HEK293 (cell line): ENCODE measurements around the gene PAQR7.

Source experiments
- BCL6B ChIP-seq: fragments of 450-650 bp; formaldehyde crosslinking; IDR thresholded peaks from 2 replicates; pipeline ENCODE4 v1.5.1; 2017; ENCODE audit warnings: missing biosample characterization, missing genetic modification characterization
- GLIS2 ChIP-seq: fragments of 450-650 bp; formaldehyde crosslinking; IDR thresholded peaks from 2 replicates; pipeline ENCODE4 v1.5.1; 2016; ENCODE audit warnings: missing biosample characterization, missing genetic modification characterization
- KLF16 ChIP-seq: fragments of 450-650 bp; formaldehyde crosslinking; IDR thresholded peaks from 2 replicates; pipeline ENCODE4 v1.5.1; 2017; ENCODE audit warnings: missing biosample characterization, missing genetic modification characterization
- KLF8 ChIP-seq: fragments of 450-650 bp; formaldehyde crosslinking; IDR thresholded peaks from 2 replicates; pipeline ENCODE4 v1.5.1; 2016; ENCODE audit warnings: missing biosample characterization, missing genetic modification characterization
- PATZ1 ChIP-seq: fragments of 450-650 bp; formaldehyde crosslinking; IDR thresholded peaks from 2 replicates; pipeline ENCODE4 v1.5.1; 2016; ENCODE audit warnings: missing biosample characterization, missing genetic modification characterization
- SETDB1 ChIP-seq: IDR thresholded peaks from one replicate; pipeline ENCODE4 v1.6.1; 2017; ENCODE audit warnings: mild to moderate bottlenecking, low read length, moderate library complexity, mixed read lengths; ENCODE audit not compliant: insufficient read length
- YY1 ChIP-seq: fragments of 450-650 bp; formaldehyde crosslinking; IDR thresholded peaks from 2 replicates; pipeline ENCODE4 v1.5.1; 2018; ENCODE audit warnings: missing biosample characterization, missing genetic modification characterization
- ZBTB21 ChIP-seq: fragments of 450-650 bp; formaldehyde crosslinking; IDR thresholded peaks from 2 replicates; pipeline ENCODE4 v1.5.1; 2017; ENCODE audit warnings: missing biosample characterization, missing genetic modification characterization
- ZFHX2 ChIP-seq: fragments of 450-650 bp; formaldehyde crosslinking; conservative IDR thresholded peaks from 2 replicates; pipeline ENCODE4 v1.5.1; 2016; ENCODE audit warnings: missing biosample characterization, missing genetic modification characterization
- ZFP37 ChIP-seq: fragments of 450-650 bp; formaldehyde crosslinking; IDR thresholded peaks from 2 replicates; pipeline ENCODE4 v1.5.1; 2016; ENCODE audit warnings: missing biosample characterization, missing genetic modification characterization
- ZFP41 ChIP-seq: fragments of 450-650 bp; formaldehyde crosslinking; IDR thresholded peaks from 2 replicates; pipeline ENCODE4 v1.5.1; 2016; ENCODE audit warnings: missing biosample characterization, missing genetic modification characterization, borderline replicate concordance
- ZFP69B ChIP-seq: fragments of 450-650 bp; formaldehyde crosslinking; IDR thresholded peaks from 2 replicates; pipeline ENCODE4 v1.5.1; 2016; ENCODE audit warnings: missing biosample characterization, missing genetic modification characterization
- ZNF148 ChIP-seq: fragments of 450-650 bp; formaldehyde crosslinking; IDR thresholded peaks from 2 replicates; pipeline ENCODE4 v1.5.0; 2017; ENCODE audit warnings: missing biosample characterization, missing genetic modification characterization, borderline replicate concordance
- ZNF211 ChIP-seq: fragments of 450-650 bp; formaldehyde crosslinking; IDR thresholded peaks from 2 replicates; pipeline ENCODE4 v1.5.1; 2016; ENCODE audit warnings: low read depth, missing biosample characterization, missing genetic modification characterization
- ZNF302 ChIP-seq: fragments of 450-650 bp; formaldehyde crosslinking; IDR thresholded peaks from 2 replicates; pipeline ENCODE4 v1.5.1; 2016; ENCODE audit warnings: missing biosample characterization, missing genetic modification characterization, low read depth
- ZNF341 ChIP-seq: fragments of 450-650 bp; formaldehyde crosslinking; IDR thresholded peaks from 2 replicates; pipeline ENCODE4; 2016; ENCODE audit warnings: low read depth, missing biosample characterization, missing genetic modification characterization
- ZNF48 ChIP-seq: fragments of 450-650 bp; formaldehyde crosslinking; IDR thresholded peaks from 2 replicates; pipeline ENCODE4 v1.5.1; 2016; ENCODE audit warnings: missing biosample characterization, missing genetic modification characterization
- ZNF501 ChIP-seq: fragments of 450-650 bp; formaldehyde crosslinking; IDR thresholded peaks from 2 replicates; pipeline ENCODE4 v1.5.1; 2016; ENCODE audit warnings: missing biosample characterization, missing genetic modification characterization
- ZNF544 ChIP-seq: fragments of 450-650 bp; formaldehyde crosslinking; IDR thresholded peaks from 2 replicates; pipeline ENCODE4 v1.5.0; 2017; ENCODE audit warnings: missing biosample characterization, missing genetic modification characterization
- ZNF555 ChIP-seq: fragments of 450-650 bp; formaldehyde crosslinking; conservative IDR thresholded peaks from 2 replicates; pipeline ENCODE4 v1.5.1; 2017; ENCODE audit warnings: missing biosample characterization, mild to moderate bottlenecking, missing genetic modification characterization, inconsistent platforms
- ZNF600 ChIP-seq: fragments of 450-650 bp; formaldehyde crosslinking; IDR thresholded peaks from 2 replicates; pipeline ENCODE4 v1.5.1; 2016; ENCODE audit warnings: missing biosample characterization, missing genetic modification characterization
- ZNF610 ChIP-seq: fragments of 450-650 bp; formaldehyde crosslinking; IDR thresholded peaks from 2 replicates; pipeline ENCODE4 v1.5.1; 2016; ENCODE audit warnings: missing biosample characterization, missing genetic modification characterization, borderline replicate concordance
- ZNF791 ChIP-seq: fragments of 450-650 bp; formaldehyde crosslinking; IDR thresholded peaks from 2 replicates; pipeline ENCODE4 v1.5.1; 2016; ENCODE audit warnings: missing biosample characterization, missing genetic modification characterization
- ZNF837 ChIP-seq: fragments of 450-650 bp; formaldehyde crosslinking; IDR thresholded peaks from 2 replicates; pipeline ENCODE4 v1.5.1; 2016; ENCODE audit warnings: missing biosample characterization, missing genetic modification characterization
- ZNF843 ChIP-seq: fragments of 450-650 bp; formaldehyde crosslinking; IDR thresholded peaks from 2 replicates; pipeline ENCODE4 v1.5.1; 2016; ENCODE audit warnings: missing biosample characterization, missing genetic modification characterization
- TF ChIP-seq, protein P1 (sequence below): fragments of 450-650 bp; formaldehyde crosslinking; IDR thresholded peaks from 2 replicates; pipeline ENCODE4 v1.5.1; 2016; ENCODE audit warnings: missing biosample characterization, missing genetic modification characterization
- TF ChIP-seq, protein P2 (sequence below): fragments of 450-650 bp; formaldehyde crosslinking; IDR thresholded peaks from 2 replicates; pipeline ENCODE4 v1.5.1; 2016; ENCODE audit warnings: missing biosample characterization, missing genetic modification characterization
- TF ChIP-seq, protein P3 (sequence below): fragments of 450-650 bp; formaldehyde crosslinking; conservative IDR thresholded peaks from 2 replicates; pipeline ENCODE4 v1.5.1; 2016; ENCODE audit warnings: low read depth, missing biosample characterization, missing genetic modification characterization

The PAQR7 gene

GRCh38 chr1:25820247-25821111 lies 55.0 kb downstream of the PAQR7 start (continued):
- TF ChIP-seq PATZ1 (tag by site-specific recombination): peak; percentile 59; the same call in 1 of the 2 replicates
- peak; percentile 27; the same call in 1 of the 2 replicates for TF ChIP-seq ZFP37
- no peak for TF ChIP-seq ZNF843
- peak; percentile 93 for TF ChIP-seq ZFP69B (tag by site-specific recombination)
- TF ChIP-seq, protein P1, sequence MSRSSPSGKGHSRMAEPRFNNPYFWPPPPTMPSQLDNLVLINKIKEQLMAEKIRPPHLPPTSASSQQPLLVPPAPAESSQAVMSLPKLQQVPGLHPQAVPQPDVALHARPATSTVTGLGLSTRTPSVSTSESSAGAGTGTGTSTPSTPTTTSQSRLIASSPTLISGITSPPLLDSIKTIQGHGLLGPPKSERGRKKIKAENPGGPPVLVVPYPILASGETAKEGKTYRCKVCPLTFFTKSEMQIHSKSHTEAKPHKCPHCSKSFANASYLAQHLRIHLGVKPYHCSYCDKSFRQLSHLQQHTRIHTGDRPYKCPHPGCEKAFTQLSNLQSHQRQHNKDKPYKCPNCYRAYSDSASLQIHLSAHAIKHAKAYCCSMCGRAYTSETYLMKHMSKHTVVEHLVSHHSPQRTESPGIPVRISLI (tag by site-specific recombination): no peak
- no peak for TF ChIP-seq ZBTB21
- no peak for TF ChIP-seq ZNF501 (tag by site-specific recombination)
- TF ChIP-seq ZNF341 (tag by site-specific recombination): no peak
- no peak for TF ChIP-seq YY1
- TF ChIP-seq ZNF48: no peak
- no peak for TF ChIP-seq ZNF211 (tag by site-specific recombination)
- TF ChIP-seq SETDB1: no peak
- no peak for TF ChIP-seq ZNF302 (tag by site-specific recombination)
- no peak for TF ChIP-seq ZNF610 (tag by site-specific recombination)
- TF ChIP-seq, protein P2, sequence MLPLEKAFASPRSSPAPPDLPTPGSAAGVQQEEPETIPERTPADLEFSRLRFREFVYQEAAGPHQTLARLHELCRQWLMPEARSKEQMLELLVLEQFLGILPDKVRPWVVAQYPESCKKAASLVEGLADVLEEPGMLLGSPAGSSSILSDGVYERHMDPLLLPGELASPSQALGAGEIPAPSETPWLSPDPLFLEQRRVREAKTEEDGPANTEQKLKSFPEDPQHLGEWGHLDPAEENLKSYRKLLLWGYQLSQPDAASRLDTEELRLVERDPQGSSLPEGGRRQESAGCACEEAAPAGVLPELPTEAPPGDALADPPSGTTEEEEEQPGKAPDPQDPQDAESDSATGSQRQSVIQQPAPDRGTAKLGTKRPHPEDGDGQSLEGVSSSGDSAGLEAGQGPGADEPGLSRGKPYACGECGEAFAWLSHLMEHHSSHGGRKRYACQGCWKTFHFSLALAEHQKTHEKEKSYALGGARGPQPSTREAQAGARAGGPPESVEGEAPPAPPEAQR (tag by site-specific recombination): no peak
- peak; percentile 97 for TF ChIP-seq ZNF600
- no peak for TF ChIP-seq BCL6B (tag by site-specific recombination)
- no peak for TF ChIP-seq ZNF148 (tag by site-specific recombination)
- TF ChIP-seq KLF16: no peak
- no peak for TF ChIP-seq ZNF837 (tag by site-specific recombination)
- no peak for TF ChIP-seq ZNF544 (tag by site-specific recombination)
- TF ChIP-seq ZNF555 (tag by site-specific recombination): no peak
- TF ChIP-seq KLF8: no peak
- TF ChIP-seq, protein P3, sequence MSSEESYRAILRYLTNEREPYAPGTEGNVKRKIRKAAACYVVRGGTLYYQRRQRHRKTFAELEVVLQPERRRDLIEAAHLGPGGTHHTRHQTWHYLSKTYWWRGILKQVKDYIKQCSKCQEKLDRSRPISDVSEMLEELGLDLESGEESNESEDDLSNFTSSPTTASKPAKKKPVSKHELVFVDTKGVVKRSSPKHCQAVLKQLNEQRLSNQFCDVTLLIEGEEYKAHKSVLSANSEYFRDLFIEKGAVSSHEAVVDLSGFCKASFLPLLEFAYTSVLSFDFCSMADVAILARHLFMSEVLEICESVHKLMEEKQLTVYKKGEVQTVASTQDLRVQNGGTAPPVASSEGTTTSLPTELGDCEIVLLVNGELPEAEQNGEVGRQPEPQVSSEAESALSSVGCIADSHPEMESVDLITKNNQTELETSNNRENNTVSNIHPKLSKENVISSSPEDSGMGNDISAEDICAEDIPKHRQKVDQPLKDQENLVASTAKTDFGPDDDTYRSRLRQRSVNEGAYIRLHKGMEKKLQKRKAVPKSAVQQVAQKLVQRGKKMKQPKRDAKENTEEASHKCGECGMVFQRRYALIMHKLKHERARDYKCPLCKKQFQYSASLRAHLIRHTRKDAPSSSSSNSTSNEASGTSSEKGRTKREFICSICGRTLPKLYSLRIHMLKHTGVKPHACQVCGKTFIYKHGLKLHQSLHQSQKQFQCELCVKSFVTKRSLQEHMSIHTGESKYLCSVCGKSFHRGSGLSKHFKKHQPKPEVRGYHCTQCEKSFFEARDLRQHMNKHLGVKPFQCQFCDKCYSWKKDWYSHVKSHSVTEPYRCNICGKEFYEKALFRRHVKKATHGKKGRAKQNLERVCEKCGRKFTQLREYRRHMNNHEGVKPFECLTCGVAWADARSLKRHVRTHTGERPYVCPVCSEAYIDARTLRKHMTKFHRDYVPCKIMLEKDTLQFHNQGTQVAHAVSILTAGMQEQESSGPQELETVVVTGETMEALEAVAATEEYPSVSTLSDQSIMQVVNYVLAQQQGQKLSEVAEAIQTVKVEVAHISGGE (tag by site-specific recombination): no peak
- TF ChIP-seq GLIS2: peak; percentile 79
- TF ChIP-seq ZNF791 (tag by site-specific recombination): no peak
- TF ChIP-seq ZFHX2: no peak
- no peak for TF ChIP-seq ZFP41 (tag by site-specific recombination)
